ENCODE data around the gene ABCC1. TPM values are rescaled to one million over a fixed set of nuclear protein-coding genes. Genes with fewer than 3 reads are reported as not detected.

ABCC1 gene
- total RNA-seq, result 65.2 to 69.4 TPM (median 66.9 TPM) in 3 replicates

DNA sequence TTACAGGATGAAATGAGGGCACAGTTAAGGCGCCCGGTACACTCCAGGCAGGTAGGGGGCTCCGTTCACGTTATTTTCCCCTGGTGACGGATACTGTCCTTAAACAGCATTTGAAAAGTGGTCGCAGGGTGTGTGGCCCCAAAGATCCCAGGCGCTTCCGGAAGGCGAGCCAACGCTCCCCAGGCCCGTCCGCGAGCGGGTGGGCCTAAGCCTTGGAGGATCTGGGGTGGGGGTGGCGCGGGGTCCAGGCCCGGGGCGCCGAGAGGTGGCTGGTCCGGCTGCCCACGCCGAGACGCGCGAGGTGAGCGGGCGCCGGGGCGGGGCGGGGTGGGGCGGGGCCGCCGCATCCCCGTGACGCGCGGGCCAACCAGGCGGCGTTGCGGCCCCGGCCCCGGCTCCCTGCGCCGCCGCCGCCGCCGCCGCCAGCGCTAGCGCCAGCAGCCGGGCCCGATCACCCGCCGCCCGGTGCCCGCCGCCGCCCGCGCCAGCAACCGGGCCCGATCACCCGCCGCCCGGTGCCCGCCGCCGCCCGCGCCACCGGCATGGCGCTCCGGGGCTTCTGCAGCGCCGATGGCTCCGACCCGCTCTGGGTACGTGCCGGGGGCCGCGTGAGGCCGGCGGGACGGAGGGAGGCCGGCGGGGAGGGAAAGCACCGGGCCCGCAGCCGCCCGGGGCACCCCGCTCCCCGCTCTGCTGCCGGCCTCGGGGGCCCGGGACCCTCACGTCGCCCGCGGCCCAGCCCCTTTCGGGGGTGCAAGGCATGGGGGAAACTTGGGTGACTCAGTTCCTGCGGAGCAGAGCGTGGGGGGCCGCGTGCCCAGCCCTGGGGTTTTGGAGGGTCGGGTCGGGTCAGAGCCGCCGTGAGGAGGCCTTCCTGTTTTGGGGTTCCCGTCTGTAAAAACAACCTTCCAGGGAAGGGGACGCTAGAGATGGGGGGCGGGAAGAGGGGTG lies at the start of gene ABCC1:
TSS of gene ABCC1 (plus strand) at position 407 of the 951 bp plus-strand sequence. CDS start at position 543, 136 bp downstream.
- peak within 1 kb of the TSS; percentile 95 for H3K4me3 Mint-ChIP-seq
- H3K27ac Mint-ChIP-seq, result peak within 1 kb of the TSS; percentile 96
- DNase-seq (ENCODE audit: low spot score in 2 of 2, unreplicated experiment in 2 of 2), result peak; percentile 29 to 47
- H3K4me1 Mint-ChIP-seq, result peaks cover 17% of the 10 kb centered on the region
- H3K9me3 Mint-ChIP-seq, result no peaks in the 10 kb centered on the region
- peaks cover 8% of the 10 kb centered on the region for H3K27me3 Mint-ChIP-seq (ENCODE audit: low read depth)
- TF ChIP-seq, protein P1, sequence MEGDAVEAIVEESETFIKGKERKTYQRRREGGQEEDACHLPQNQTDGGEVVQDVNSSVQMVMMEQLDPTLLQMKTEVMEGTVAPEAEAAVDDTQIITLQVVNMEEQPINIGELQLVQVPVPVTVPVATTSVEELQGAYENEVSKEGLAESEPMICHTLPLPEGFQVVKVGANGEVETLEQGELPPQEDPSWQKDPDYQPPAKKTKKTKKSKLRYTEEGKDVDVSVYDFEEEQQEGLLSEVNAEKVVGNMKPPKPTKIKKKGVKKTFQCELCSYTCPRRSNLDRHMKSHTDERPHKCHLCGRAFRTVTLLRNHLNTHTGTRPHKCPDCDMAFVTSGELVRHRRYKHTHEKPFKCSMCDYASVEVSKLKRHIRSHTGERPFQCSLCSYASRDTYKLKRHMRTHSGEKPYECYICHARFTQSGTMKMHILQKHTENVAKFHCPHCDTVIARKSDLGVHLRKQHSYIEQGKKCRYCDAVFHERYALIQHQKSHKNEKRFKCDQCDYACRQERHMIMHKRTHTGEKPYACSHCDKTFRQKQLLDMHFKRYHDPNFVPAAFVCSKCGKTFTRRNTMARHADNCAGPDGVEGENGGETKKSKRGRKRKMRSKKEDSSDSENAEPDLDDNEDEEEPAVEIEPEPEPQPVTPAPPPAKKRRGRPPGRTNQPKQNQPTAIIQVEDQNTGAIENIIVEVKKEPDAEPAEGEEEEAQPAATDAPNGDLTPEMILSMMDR (IDR thresholded peaks at IDR 0.05; ENCODE audit: unreplicated experiment), result no peak
- no peaks in the 10 kb centered on the region for H3K36me3 Mint-ChIP-seq

DNA sequence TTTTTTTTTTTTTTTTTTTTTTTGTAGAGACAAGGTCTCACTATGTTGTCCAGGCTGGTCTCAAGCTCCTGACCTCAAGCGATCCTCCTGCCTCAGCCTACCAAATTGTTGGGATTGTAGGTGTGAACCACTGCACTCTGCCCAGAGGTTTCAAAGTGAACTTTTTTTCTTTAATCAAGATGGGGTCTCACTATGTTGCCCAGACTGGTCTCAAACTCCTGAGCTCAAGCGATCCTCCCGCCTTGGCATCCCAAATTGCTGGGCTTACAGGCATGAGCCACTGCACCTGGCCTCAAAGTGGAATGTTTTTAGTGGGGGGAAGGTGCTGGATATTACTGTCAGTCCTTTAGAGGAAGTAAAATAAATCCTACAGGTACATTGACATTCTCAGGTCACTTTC lies 49.1 kb upstream of the ABCC1 start:
- Mint-ChIP-seq H3K27me3 (ENCODE audit: low read depth) (peaks cover 2% of the 10 kb centered on the region), H3K4me3 (no peak overlapping the region), H3K4me1 (no peaks in the 10 kb centered on the region), H3K9me3 (no peaks in the 10 kb centered on the region), H3K36me3 (no peaks in the 10 kb centered on the region), H3K27ac (no peak overlapping the region)
- TF ChIP-seq, protein P1 (IDR thresholded peaks at IDR 0.05; ENCODE audit: unreplicated experiment), result no peak
- no peak for DNase-seq (ENCODE audit: low spot score in 2 of 2, unreplicated experiment in 2 of 2)

GRCh38 chr16:15900901-15901500 lies 48.4 kb upstream of the ABCC1 start:
- Mint-ChIP-seq H3K4me1 (no peaks in the 10 kb centered on the region), H3K36me3 (no peaks in the 10 kb centered on the region)

DNA sequence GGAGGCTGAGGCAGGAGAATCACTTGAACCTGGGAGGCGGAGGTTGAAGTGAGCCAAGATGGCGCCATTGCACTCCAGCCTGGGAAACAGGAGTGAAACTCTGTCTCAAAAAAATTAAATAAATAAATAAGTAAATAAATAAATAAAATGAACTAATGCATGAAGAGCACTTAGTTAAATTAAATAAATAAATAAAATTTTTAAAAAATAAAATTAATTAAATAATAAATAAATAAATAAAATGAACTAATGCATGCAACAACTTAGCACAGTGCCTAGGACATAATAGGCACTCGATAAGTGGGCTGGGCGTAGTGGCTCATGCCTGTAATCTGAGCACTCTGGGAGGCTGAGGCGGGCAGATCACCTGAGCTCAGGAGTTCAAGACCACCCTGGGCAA lies 45.5 kb upstream of the ABCC1 start:
- H3K36me3 Mint-ChIP-seq, result no peaks in the 10 kb centered on the region
- H3K9me3 Mint-ChIP-seq, result peaks cover 5% of the 10 kb centered on the region
- no peak overlapping the region for H3K4me3 Mint-ChIP-seq
- no peak overlapping the region for H3K27ac Mint-ChIP-seq
- no peak for DNase-seq (ENCODE audit: low spot score in 2 of 2, unreplicated experiment in 2 of 2)
- no peaks in the 10 kb centered on the region for H3K4me1 Mint-ChIP-seq
- H3K27me3 Mint-ChIP-seq (ENCODE audit: low read depth), result peaks cover 2% of the 10 kb centered on the region
- TF ChIP-seq, protein P1 (IDR thresholded peaks at IDR 0.05; ENCODE audit: unreplicated experiment), result no peak

More at GRCh38 chr16:15900901-15901500, 48.4 kb upstream of the ABCC1 start:
- H3K27me3 Mint-ChIP-seq (ENCODE audit: low read depth), result peaks cover 2% of the 10 kb centered on the region
- H3K9me3 Mint-ChIP-seq, result peaks cover under 1% of the 10 kb centered on the region
- no peak for DNase-seq (ENCODE audit: low spot score in 2 of 2, unreplicated experiment in 2 of 2)
- no peak overlapping the region for H3K27ac Mint-ChIP-seq
- TF ChIP-seq, protein P1 (IDR thresholded peaks at IDR 0.05; ENCODE audit: unreplicated experiment), result no peak
- no peak overlapping the region for H3K4me3 Mint-ChIP-seq

DNA sequence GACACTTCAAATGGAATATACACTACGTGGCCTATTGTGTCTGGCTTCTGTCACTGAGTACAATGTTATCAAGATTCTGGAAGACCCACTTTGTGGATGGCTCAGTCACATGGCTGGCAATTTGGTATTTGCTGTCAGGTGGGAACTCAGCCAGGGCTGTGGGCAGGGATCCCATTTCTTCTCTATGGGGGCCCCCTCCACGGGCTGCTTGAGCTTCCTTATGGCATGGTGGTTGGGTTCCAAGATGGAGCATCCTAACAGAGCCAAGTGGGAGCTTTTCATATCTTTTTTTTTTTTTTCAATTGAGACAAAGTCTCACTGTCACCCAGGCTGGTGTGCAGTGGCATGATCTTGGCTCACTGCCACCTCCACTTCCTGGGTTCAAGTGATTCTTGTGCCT lies 43.0 kb upstream of the ABCC1 start:
- H3K36me3 Mint-ChIP-seq, result no peaks in the 10 kb centered on the region
- no peak overlapping the region for H3K4me3 Mint-ChIP-seq
- peaks cover 5% of the 10 kb centered on the region for H3K9me3 Mint-ChIP-seq
- no peak for DNase-seq (ENCODE audit: low spot score in 2 of 2, unreplicated experiment in 2 of 2)
- TF ChIP-seq, protein P1 (IDR thresholded peaks at IDR 0.05; ENCODE audit: unreplicated experiment), result no peak
- H3K27me3 Mint-ChIP-seq (ENCODE audit: low read depth), result peaks cover 2% of the 10 kb centered on the region
- no peak overlapping the region for H3K27ac Mint-ChIP-seq
- no peaks in the 10 kb centered on the region for H3K4me1 Mint-ChIP-seq
